MM.1S (cell line): ENCODE measurements around the gene CYP27C1.

Experiments used
- DNase-seq: peaks from one replicate; pipeline ENCODE4 v3.0.0-alpha.2; 2015
- H2AFZ ChIP-seq: fragments of 300-600 bp; sonication (generic); 2 replicates; pipeline ENCODE4 v1.6.0; 2016; ENCODE audit warnings: antibody characterized with exemption, low read length
- H3F3A ChIP-seq: fragments of 300-600 bp; sonication (generic); 2 replicates; pipeline ENCODE4 v1.6.1; 2016; ENCODE audit warnings: mild to moderate bottlenecking, antibody characterized with exemption, low read length, moderate library complexity, mixed read lengths; ENCODE audit not compliant: insufficient read depth
- H3K27ac ChIP-seq: fragments of 300-600 bp; sonication (generic); 2 replicates; pipeline ENCODE4 v1.5.1; 2016; ENCODE audit warnings: mild to moderate bottlenecking, low read length
- H3K27me3 ChIP-seq: fragments of 300-600 bp; sonication (generic); replicated peaks from 2 replicates; pipeline ENCODE4 v1.6.0; 2016; ENCODE audit warnings: low read length; ENCODE audit not compliant: insufficient read depth
- H3K36me3 ChIP-seq: fragments of 300-600 bp; sonication (generic); replicated peaks from 2 replicates; pipeline ENCODE4 v1.6.1; 2016; ENCODE audit warnings: mild to moderate bottlenecking, low read length, mixed read lengths; ENCODE audit not compliant: insufficient read depth
- H3K4me1 ChIP-seq: fragments of 300-600 bp; sonication (generic); 2 replicates; pipeline ENCODE4 v1.6.1; 2016; ENCODE audit warnings: low read length, mixed read lengths
- H3K4me2 ChIP-seq: fragments of 300-600 bp; sonication (generic); 2 replicates; pipeline ENCODE4 v1.6.0; 2016; ENCODE audit warnings: low read depth, low read length
- H3K4me3 ChIP-seq: fragments of 300-600 bp; sonication (generic); 2 replicates; pipeline ENCODE4 v1.5.1; 2016; ENCODE audit warnings: low read length, mixed read lengths
- H3K79me2 ChIP-seq: fragments of 300-600 bp; sonication (generic); 2 replicates; pipeline ENCODE4 v1.6.1; 2016; ENCODE audit warnings: mixed run types, low read length, mixed read lengths
- H3K9ac ChIP-seq: fragments of 300-600 bp; sonication (generic); 2 replicates; pipeline ENCODE4 v1.6.1; 2016; ENCODE audit warnings: low read length, mixed read lengths
- H3K9me2 ChIP-seq: fragments of 300-600 bp; sonication (generic); replicated peaks from 2 replicates; pipeline ENCODE4 v1.6.1; 2016; ENCODE audit warnings: mild to moderate bottlenecking, low read length, mixed read lengths; ENCODE audit not compliant: insufficient read depth
- H3K9me3 ChIP-seq: fragments of 300-600 bp; sonication (generic); replicated peaks from 2 replicates; pipeline ENCODE4 v1.6.1; 2016; ENCODE audit warnings: mild to moderate bottlenecking, low read length, mixed read lengths; ENCODE audit not compliant: insufficient read depth
- H4K20me1 ChIP-seq: fragments of 300-600 bp; sonication (generic); 2 replicates; pipeline ENCODE4 v1.6.1; 2016; ENCODE audit warnings: mild to moderate bottlenecking, low read length, moderate library complexity, mixed read lengths; ENCODE audit not compliant: insufficient read depth
- EZH2 ChIP-seq: fragments of 300-600 bp; sonication (generic); optimal IDR thresholded peaks from 2 replicates; pipeline ENCODE3; 2017; ENCODE audit warnings: low read depth, mild to moderate bottlenecking, antibody characterized with exemption, low read length, mixed read lengths
- EZH2phosphoT487 ChIP-seq: fragments of 300-600 bp; sonication (generic); IDR thresholded peaks from 2 replicates; pipeline ENCODE4 v1.6.1; 2018; ENCODE audit warnings: antibody characterized with exemption, low read length
- TF ChIP-seq, protein P1 (sequence below): fragments of 300-600 bp; sonication (generic); IDR thresholded peaks from 2 replicates; pipeline ENCODE4 v1.5.1; 2016; ENCODE audit warnings: antibody characterized with exemption, low read length, mixed read lengths

Gene CYP27C1

DNA sequence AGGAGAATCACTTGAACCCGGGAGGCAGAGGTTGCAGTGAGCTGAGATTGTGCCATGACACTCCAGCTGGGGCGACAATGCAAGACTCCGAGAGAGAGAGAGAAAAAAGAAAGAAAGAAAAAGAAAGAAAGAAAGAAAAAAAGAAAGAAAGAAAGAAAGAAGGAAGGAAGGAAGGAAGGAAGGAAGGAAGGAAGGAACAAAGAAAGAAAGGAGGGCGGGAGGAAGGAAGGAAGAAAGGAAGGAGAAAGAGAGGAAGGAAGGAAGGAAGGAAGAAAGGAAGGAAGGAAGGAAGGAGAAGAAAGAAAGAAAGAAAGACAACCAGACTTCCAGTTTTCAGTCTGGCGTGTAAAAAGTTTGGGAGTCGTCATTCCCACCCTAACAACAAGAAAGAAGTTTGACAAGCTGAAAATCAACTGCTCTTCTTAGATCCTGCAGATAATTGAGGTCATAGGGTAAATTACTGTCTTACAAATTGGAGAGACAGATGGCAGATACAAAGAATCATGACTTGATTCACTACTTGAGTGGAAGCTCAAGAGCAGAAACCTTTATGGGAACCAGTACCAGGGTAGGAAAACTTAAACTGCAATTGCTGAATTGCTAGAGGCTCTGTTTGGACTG lies 15.1 kb upstream of the CYP27C1 start:
- H3K9ac ChIP-seq: no peak overlapping the region
- DNase-seq: no peak
- no peaks in the 10 kb centered on the region for H3K79me2 ChIP-seq
- no peaks in the 10 kb centered on the region for H3K27me3 ChIP-seq
- H3K4me3 ChIP-seq: no peak overlapping the region
- no peak for TF ChIP-seq EZH2
- TF ChIP-seq, protein P1, sequence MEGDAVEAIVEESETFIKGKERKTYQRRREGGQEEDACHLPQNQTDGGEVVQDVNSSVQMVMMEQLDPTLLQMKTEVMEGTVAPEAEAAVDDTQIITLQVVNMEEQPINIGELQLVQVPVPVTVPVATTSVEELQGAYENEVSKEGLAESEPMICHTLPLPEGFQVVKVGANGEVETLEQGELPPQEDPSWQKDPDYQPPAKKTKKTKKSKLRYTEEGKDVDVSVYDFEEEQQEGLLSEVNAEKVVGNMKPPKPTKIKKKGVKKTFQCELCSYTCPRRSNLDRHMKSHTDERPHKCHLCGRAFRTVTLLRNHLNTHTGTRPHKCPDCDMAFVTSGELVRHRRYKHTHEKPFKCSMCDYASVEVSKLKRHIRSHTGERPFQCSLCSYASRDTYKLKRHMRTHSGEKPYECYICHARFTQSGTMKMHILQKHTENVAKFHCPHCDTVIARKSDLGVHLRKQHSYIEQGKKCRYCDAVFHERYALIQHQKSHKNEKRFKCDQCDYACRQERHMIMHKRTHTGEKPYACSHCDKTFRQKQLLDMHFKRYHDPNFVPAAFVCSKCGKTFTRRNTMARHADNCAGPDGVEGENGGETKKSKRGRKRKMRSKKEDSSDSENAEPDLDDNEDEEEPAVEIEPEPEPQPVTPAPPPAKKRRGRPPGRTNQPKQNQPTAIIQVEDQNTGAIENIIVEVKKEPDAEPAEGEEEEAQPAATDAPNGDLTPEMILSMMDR: no peak
- TF ChIP-seq EZH2phosphoT487: no peak
- H3K4me2 ChIP-seq: no peak overlapping the region
- no peaks in the 10 kb centered on the region for H3K4me1 ChIP-seq
- no peaks in the 10 kb centered on the region for H3K9me2 ChIP-seq
- no peaks in the 10 kb centered on the region for H3F3A ChIP-seq
- H4K20me1 ChIP-seq: no peaks in the 10 kb centered on the region
- no peaks in the 10 kb centered on the region for H3K36me3 ChIP-seq
- no peaks in the 10 kb centered on the region for H3K9me3 ChIP-seq
- H3K27ac ChIP-seq: no peak overlapping the region
- no peak overlapping the region for H2AFZ ChIP-seq

DNA sequence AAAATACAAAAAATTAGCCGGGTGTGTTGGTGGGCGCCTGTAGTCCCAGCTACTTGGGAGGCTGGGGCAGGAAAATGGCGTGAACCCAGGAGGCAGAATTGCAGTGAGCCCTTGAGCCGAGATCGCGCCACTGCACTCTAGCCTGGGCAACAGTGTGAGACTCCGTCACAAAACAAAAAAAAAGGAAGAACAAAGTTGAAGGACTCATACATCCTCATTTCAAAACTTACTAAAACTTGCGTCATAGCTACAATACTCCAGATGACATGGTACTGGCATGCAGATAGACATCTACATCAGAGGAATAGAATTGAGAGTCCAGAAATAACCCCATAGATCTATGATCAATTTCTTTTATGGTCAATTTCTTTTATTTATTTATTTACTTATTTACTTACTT lies 13.6 kb upstream of the CYP27C1 start:
- no peak overlapping the region for H3K27ac ChIP-seq
- no peak overlapping the region for H3K9ac ChIP-seq
- H2AFZ ChIP-seq: no peak overlapping the region
- H3K79me2 ChIP-seq: no peaks in the 10 kb centered on the region
- no peaks in the 10 kb centered on the region for H4K20me1 ChIP-seq
- H3K9me2 ChIP-seq: no peaks in the 10 kb centered on the region
- no peaks in the 10 kb centered on the region for H3F3A ChIP-seq
- DNase-seq: no peak
- no peak overlapping the region for H3K4me2 ChIP-seq
- TF ChIP-seq EZH2phosphoT487 (no peak), EZH2 (no peak)
- TF ChIP-seq, protein P1: no peak
- H3K36me3 ChIP-seq: no peaks in the 10 kb centered on the region
- no peak overlapping the region for H3K4me3 ChIP-seq
- H3K9me3 ChIP-seq: no peaks in the 10 kb centered on the region
- no peaks in the 10 kb centered on the region for H3K27me3 ChIP-seq
- no peaks in the 10 kb centered on the region for H3K4me1 ChIP-seq

DNA sequence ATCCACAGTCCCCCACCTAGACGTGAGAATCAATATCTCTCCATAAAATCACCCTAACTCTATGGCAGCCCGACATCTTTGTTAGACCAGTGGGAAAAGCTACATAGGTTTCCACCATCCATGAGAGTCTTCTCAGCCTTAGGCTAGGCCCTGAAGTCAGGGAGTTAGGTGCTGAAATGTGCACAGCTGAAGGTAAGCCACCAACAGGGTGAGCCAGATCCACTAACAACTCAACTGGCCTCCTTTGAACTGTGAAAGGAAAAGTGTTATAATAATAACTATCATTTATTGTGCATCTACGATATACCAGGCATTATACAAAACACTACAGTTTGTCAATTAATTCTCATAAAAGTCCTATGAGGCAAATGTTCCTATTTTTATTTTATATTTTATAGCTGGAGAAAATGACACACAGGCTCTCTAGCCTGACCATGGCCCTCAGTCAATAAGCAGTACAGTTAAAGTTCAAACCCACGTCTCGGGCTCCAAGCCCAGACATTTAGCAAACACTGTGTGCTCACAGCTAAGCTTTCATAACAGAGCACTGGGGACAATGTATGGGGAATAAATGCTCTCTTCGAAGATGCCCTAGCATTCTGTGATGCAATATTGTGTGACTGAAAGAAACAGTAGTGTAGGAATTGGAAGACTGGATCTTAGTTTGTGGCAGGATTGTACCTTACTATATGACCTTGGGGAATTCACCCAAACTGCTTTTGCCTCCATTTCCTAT lies 11.2 kb upstream of the CYP27C1 start:
- TF ChIP-seq EZH2: no peak
- TF ChIP-seq, protein P1: no peak
- no peak for TF ChIP-seq EZH2phosphoT487
- H3K4me3 ChIP-seq: no peak overlapping the region

More for the DNA sequence above, 11.2 kb upstream of the CYP27C1 start:
- H4K20me1 ChIP-seq: no peaks in the 10 kb centered on the region
- no peak overlapping the region for H3K27ac ChIP-seq
- H3K9ac ChIP-seq: no peak overlapping the region
- H3K9me2 ChIP-seq: no peaks in the 10 kb centered on the region
- no peaks in the 10 kb centered on the region for H3K4me1 ChIP-seq
- no peaks in the 10 kb centered on the region for H3F3A ChIP-seq
- H3K79me2 ChIP-seq: no peaks in the 10 kb centered on the region
- no peak overlapping the region for H3K4me2 ChIP-seq
- no peak overlapping the region for H2AFZ ChIP-seq
- no peaks in the 10 kb centered on the region for H3K27me3 ChIP-seq
- H3K9me3 ChIP-seq: no peaks in the 10 kb centered on the region
- no peak for DNase-seq
- no peaks in the 10 kb centered on the region for H3K36me3 ChIP-seq
